ENCODE data around the gene NOS1AP.
"Not testable (repeated sequence)": the region's sequence is repeated elsewhere in the genome, so short reads cannot be mapped to it uniquely, and the experiment has no call there.

NOS1AP gene

GRCh38 chr1:162040657-162041056 lies 28.8 kb upstream of the NOS1AP start:
- Histone ChIP-seq H3K27ac (no peak overlapping the region), H3K36me3 (no peaks in the 10 kb centered on the region), H3K9me3 (no peaks in the 10 kb centered on the region), H3K4me1 (peaks cover 0 to 5% (median 2%) of the 10 kb centered on the region in 4 donors), H3K4me3 (no peak overlapping the region), H3K27me3 (no peaks in the 10 kb centered on the region)
- intact Hi-C loops (cut with DNase I; ENCODE audit: low total_unique reads): no loop called here
- TF ChIP-seq, protein P1, sequence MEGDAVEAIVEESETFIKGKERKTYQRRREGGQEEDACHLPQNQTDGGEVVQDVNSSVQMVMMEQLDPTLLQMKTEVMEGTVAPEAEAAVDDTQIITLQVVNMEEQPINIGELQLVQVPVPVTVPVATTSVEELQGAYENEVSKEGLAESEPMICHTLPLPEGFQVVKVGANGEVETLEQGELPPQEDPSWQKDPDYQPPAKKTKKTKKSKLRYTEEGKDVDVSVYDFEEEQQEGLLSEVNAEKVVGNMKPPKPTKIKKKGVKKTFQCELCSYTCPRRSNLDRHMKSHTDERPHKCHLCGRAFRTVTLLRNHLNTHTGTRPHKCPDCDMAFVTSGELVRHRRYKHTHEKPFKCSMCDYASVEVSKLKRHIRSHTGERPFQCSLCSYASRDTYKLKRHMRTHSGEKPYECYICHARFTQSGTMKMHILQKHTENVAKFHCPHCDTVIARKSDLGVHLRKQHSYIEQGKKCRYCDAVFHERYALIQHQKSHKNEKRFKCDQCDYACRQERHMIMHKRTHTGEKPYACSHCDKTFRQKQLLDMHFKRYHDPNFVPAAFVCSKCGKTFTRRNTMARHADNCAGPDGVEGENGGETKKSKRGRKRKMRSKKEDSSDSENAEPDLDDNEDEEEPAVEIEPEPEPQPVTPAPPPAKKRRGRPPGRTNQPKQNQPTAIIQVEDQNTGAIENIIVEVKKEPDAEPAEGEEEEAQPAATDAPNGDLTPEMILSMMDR (IDR thresholded peaks at IDR 0.05): no peak
- no peak for DNase-seq

GRCh38 chr1:162042361-162042760 lies 27.1 kb upstream of the NOS1AP start:
- TF ChIP-seq, protein P1 (IDR thresholded peaks at IDR 0.05): no peak
- H3K27me3 ChIP-seq: no peaks in the 10 kb centered on the region
- no peaks in the 10 kb centered on the region for H3K4me1 ChIP-seq
- DNase-seq: no peak
- no peaks in the 10 kb centered on the region for H3K9me3 ChIP-seq
- intact Hi-C loops (cut with DNase I; ENCODE audit: low total_unique reads): no loop called here
- no peak overlapping the region for H3K27ac ChIP-seq
- H3K4me3 ChIP-seq: no peak overlapping the region
- H3K36me3 ChIP-seq: no peaks in the 10 kb centered on the region

GRCh38 chr1:162046921-162047320 lies 22.6 kb upstream of the NOS1AP start:
- H3K27me3 ChIP-seq: no peaks in the 10 kb centered on the region
- intact Hi-C loops (cut with DNase I; ENCODE audit: low total_unique reads): no loop called here
- no peaks in the 10 kb centered on the region for H3K4me1 ChIP-seq
- DNase-seq: no peak
- no peak overlapping the region for H3K27ac ChIP-seq
- no peaks in the 10 kb centered on the region for H3K9me3 ChIP-seq
- H3K4me3 ChIP-seq: no peak overlapping the region
- no peaks in the 10 kb centered on the region for H3K36me3 ChIP-seq
- TF ChIP-seq, protein P1 (IDR thresholded peaks at IDR 0.05): no peak

- H3K4me1 ChIP-seq; H3K36me3 ChIP-seq; DNase-seq; H3K27ac ChIP-seq; H3K9me3 ChIP-seq; H3K27me3 ChIP-seq; intact Hi-C loops (cut with DNase I; ENCODE audit: low total_unique reads); H3K4me3 ChIP-seq: not testable (repeated sequence)
These were observed 15.5 kb upstream of the NOS1AP start for GRCh38 chr1:162053949-162054348.

DNA sequence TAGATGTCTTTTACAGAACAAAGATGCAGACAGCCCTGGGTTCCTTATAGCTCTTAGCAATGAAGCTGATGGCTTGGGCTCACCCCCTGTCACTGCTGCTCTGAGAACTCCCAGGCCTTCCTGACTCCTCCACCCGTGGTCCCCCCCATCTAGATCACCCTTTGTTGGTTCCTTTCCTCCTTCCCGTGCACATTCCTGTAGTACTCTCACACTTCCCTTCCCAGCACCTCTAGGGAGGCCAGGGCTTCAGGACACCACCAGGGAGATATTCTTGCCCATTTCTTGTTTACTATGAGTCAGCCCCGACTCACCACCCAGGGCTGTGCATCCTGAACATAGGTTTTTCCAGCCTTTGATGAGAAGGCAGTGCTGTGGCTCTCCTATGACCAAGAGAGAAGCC lies 14.4 kb upstream of the NOS1AP start:
- H3K36me3 ChIP-seq: no peaks in the 10 kb centered on the region
- intact Hi-C loops (cut with DNase I; ENCODE audit: low total_unique reads): loop anchor here (5.0 kb wide), 2 partner anchors 222 to 337 kb away; no protein-coding TSS in a partner anchor
- H3K27me3 ChIP-seq: peaks cover 0 to 7% of the 10 kb centered on the region in 2 donors
- DNase-seq: no peak
- H3K9me3 ChIP-seq: no peaks in the 10 kb centered on the region
- TF ChIP-seq, protein P1 (IDR thresholded peaks at IDR 0.05): no peak
- no peak overlapping the region for H3K4me3 ChIP-seq
- no peak overlapping the region for H3K27ac ChIP-seq
- H3K4me1 ChIP-seq: peaks cover 0 to 3% (median 0%) of the 10 kb centered on the region in 4 donors

GRCh38 chr1:162056043-162056442 lies 13.4 kb upstream of the NOS1AP start:
- H3K4me1 ChIP-seq: peaks cover 0 to 3% (median 0%) of the 10 kb centered on the region in 4 donors
- H3K27ac ChIP-seq: no peak overlapping the region
- no peaks in the 10 kb centered on the region for H3K36me3 ChIP-seq
- no peaks in the 10 kb centered on the region for H3K9me3 ChIP-seq
- peak; percentile 53 to 68 for DNase-seq
- H3K4me3 ChIP-seq: no peak overlapping the region
- TF ChIP-seq, protein P1 (IDR thresholded peaks at IDR 0.05): peak; percentile 82 to 97
- peaks cover 0 to 12% of the 10 kb centered on the region in 2 donors for H3K27me3 ChIP-seq
- intact Hi-C loops (cut with DNase I; ENCODE audit: low total_unique reads): loop anchor here (5.0 kb wide), 2 partner anchors 221 to 336 kb away; no protein-coding TSS in a partner anchor

All from tibial artery (tissue), 4 donors.